Measurements from ENCODE around the gene UBE2J2. TPM values are rescaled to one million over a fixed set of nuclear protein-coding genes. Genes with fewer than 3 reads are reported as not detected.

Gene UBE2J2
- total RNA-seq, 1 donor from 2014 or later, result 33.8 TPM

DNA sequence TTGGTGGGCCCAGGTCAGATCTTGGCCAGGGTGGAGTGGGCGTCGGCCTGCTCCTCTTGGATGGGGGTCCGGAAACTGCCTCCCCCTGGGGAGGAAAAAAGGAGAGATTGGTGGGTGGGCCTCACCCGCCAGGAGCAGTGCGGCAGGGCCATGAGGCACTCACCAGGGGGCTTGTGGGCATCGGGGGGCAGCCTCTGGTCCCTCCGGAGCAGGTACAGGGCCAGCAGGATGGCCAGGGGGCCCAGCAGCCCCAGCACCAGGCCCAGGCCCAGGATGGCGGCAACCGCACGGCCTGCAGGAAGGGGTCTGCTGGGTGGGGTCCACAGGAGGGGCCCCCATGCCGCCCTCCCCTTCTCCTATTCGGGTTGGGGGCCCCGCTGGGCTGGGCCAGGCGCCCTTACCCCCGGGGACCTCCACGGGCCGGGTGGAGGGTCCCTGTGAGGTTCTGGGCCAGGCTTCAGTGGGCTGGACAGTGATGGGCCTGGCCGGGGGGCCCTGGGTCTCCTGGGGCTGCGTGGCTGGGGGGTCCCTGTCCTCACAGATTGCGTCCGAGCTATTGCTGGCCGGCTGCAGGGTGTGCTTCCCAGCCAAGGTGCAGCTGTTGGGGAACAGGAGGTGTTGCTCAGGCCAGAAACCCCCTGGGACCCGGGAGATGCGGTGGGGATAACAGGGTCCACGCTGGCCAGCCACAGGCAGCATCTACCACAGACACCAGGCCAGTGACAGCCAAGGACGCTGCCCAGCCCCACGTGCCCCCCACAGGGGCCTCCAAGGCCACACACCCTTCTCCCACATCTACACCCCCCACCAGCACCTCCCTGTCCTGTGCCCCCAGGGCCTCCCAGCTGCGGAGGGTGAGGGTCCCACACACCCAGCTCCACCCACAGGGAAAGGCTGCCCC, 61.9 kb downstream of the UBE2J2 start:
- DNase-seq, result no peak

DNA sequence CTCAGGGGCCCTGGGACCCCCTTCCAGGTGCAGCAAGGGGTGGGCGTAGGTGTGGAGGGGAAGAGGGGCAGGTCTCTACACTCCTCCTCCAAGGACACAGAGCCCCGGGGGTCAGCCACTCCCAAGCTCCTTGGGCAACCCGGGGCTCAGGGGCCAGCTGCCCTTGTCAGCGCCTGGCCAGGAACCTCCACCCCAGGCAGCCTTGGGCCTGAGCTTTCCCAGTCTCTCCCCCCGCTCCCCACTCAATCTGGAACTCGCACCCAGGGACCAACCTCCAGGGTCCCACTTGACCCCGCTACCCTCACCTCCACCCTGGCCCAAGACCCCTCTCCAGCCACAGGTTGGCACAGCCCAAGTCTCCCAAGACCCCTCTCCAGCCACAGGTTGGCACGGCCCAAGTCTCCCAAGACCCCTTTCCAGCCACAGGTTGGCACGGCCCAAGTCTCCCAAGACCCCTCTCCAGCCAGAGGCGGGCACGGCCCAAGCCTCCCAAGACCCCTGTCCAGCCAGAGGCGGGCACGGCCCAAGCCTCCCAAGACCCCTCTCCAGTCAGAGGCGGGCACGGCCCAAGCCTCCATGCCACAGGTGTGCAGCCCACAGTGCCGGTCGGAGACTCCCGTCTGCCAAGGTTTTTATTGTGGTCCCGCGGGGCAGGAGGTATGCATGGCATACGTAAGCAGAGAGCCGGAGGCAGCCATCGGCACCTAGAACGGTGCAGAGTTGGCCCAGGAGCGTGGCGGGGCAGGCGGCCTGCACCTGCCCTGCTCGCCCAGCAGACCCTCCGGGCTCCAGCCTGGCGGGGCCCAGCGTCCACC, 62.7 kb downstream of the UBE2J2 start:
- DNase-seq, result no peak

- DNase-seq, result no peak
These were observed 64.8 kb downstream of the UBE2J2 start for GRCh38 chr1:1208713-1209433.

GRCh38 chr1:1207571-1207892, 66.1 kb downstream of the UBE2J2 start:
- no peak for DNase-seq

DNA sequence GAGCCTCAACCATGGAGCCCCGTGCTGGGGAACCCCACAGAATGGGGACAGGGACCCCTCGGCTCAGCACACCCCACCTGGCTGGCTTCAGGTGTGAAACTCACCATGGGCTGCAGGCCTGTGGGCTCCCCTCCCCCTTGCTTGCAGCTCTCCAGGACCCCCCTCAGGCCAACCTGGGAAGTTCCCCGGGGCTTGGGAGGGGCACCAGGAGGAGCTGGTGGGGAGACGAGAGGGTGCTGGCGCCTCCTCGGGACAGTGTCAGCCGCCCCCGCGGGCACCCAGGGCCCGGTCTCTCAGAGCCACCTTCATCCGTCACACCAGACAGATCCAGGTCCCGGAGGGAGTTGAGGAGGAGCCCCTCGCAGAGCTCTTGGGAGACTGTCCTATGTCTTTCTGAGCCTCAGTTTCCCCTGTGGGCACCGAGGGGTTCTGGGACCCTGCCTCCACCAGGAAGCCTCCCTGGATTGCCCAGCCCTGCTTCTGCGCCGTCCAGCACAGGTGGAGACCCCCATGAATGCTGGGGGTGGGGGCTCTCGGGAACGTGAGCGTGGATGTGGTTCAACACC, 66.6 kb downstream of the UBE2J2 start:
- DNase-seq, result no peak

DNA sequence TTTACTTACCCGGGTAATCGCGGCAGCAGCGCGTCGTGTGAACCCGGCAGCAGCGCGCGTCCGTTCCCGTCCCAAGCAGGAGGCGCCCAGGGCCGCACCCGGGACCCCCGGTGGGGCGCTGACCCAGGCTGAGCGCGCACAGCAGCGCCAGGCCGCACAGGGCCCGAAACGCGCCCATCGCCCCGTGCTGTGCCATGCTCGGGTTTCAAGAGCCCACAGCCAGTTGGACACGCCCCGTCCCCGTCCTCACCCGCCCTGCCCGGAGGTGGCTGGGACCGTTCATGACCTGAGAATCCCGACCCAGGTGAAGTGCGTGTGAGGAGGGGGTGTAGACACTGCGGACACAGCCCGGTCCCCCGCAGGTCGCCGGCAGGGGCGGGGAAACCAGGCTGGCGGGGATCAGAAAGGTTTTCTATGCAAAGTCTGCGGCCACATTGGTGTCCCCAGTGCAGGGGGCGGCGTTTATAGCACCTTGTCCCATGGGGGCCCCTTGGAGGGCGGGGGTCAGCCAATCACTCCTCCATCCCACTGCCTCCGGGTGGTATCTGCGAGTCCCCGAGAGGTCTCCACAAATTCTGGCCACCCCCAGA, 67.2 kb downstream of the UBE2J2 start, which contains the start of gene TNFRSF18:
Gene TNFRSF18, minus strand, starts transcription at position 217 of the 590 bp plus-strand sequence. Its CDS starts 21 bp downstream, at position 196.
- DNase-seq, result no peak

DNA sequence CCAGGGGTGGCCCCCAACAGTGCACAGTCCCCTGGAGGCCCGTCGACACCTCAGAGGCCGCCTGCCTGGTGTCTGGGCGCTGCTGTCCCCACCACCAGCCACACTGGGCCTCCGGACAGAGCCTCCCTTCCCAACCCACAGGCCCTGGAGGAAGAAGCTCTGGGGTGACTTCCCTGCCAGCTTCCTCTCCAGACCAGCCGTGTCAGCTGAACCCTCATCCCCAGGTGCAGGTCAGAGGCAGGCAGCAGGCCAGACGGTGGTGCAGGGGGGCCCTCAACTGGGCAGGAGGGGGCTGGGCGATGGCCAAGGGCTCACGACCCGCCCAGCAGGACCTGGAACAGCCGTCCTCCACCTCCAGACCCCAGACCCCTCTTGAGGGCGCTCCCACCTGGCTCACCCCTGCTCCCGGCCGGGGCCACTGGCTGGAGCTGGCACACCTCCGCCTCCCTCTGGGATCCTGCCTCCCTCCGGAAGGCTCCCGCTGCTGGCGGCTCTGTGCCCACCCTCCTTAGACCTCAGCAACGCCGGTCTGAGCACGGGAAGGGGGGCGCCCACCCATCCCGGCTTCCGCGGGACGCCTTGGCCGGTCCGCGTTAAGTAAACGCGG, 67.8 kb downstream of the UBE2J2 start:
- DNase-seq, result no peak

GRCh38 chr1:1204998-1205768, 68.5 kb downstream of the UBE2J2 start:
- DNase-seq, result no peak

DNA sequence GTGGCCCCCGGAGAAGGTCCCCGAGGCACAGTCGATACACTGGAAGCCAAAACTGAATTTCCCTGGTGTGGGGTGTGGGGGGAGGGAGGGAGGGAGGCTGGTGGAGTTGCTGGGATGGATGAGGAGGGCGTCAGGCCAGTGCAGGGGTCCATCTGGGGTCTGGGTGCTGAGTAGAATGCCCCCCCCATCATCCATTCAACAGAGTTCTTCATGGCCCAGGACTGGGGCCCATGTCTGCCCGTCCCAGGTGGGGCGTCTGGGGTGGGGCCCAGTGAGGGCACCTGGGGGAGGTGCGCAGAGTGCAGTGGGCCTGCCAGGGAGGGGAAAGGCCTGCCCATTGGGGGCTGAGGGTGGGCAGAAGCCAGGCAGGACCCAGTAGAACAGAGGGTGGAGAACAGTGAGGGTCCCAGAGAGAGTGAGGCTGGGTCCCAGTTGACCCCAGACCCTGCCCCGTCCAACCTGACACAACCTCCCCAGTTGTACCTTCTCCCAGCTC, 69.2 kb downstream of the UBE2J2 start:
- no peak for DNase-seq

Small RNA genes within 50 kb of the gene (small RNA-seq; reads per million reads assigned to genes)
- gene MIR6726 (ENCODE audit: low replicate concordance), result not detected

Other genes starting within 250 kb of the UBE2J2 start
- gene RNF223, start 199.5 kb downstream of the UBE2J2 start, total RNA-seq, result 0.69 TPM
- gene C1orf159, start 157.8 kb downstream of the UBE2J2 start, total RNA-seq, result 6.9 TPM
- gene TTLL10, start 100.0 kb downstream of the UBE2J2 start, total RNA-seq, result 0.39 TPM
- 1.9 TPM for gene TNFRSF18, start 67.3 kb downstream of the UBE2J2 start, total RNA-seq
- 0.39 TPM for gene TNFRSF4, start 59.7 kb downstream of the UBE2J2 start, total RNA-seq
- gene SDF4, start 41.9 kb downstream of the UBE2J2 start, total RNA-seq, result 40.8 TPM
- gene B3GALT6, start 41.6 kb downstream of the UBE2J2 start, total RNA-seq, result 7.0 TPM
- gene C1QTNF12, start 27.1 kb downstream of the UBE2J2 start, total RNA-seq, result 2.5 TPM
- gene SCNN1D, start 6.6 kb upstream of the UBE2J2 start, total RNA-seq, result 1.4 TPM
- 34.6 TPM for gene ACAP3, start 34.1 kb upstream of the UBE2J2 start, total RNA-seq
- gene PUSL1, start 34.7 kb upstream of the UBE2J2 start, total RNA-seq, result 5.7 TPM
- gene INTS11, start 50.8 kb upstream of the UBE2J2 start, total RNA-seq, result 48.7 TPM
- gene CPTP, start 50.9 kb upstream of the UBE2J2 start, total RNA-seq, result 8.7 TPM
- 0.39 TPM for gene TAS1R3, start 57.4 kb upstream of the UBE2J2 start, total RNA-seq
- gene DVL1, start 75.6 kb upstream of the UBE2J2 start, total RNA-seq, result 33.0 TPM
- gene MXRA8, start 84.7 kb upstream of the UBE2J2 start, total RNA-seq, result 59.7 TPM
- gene AURKAIP1, start 101.4 kb upstream of the UBE2J2 start, total RNA-seq, result 35.0 TPM
- 178 TPM for gene CCNL2, start 125.5 kb upstream of the UBE2J2 start, total RNA-seq
- 66.5 TPM for gene MRPL20, start 133.4 kb upstream of the UBE2J2 start, total RNA-seq
- gene ANKRD65, start 147.4 kb upstream of the UBE2J2 start, total RNA-seq, result 2.9 TPM
- 8.6 TPM for gene VWA1, start 161.8 kb upstream of the UBE2J2 start, total RNA-seq
- gene ATAD3C, start 175.8 kb upstream of the UBE2J2 start, total RNA-seq, result 0.39 TPM
- 16.7 TPM for gene ATAD3B, start 197.9 kb upstream of the UBE2J2 start, total RNA-seq
- gene ATAD3A, start 238.3 kb upstream of the UBE2J2 start, total RNA-seq, result 11.9 TPM